Endodermal cell (in vitro differentiated cells): ENCODE results near the gene C21orf91. TPM values are rescaled to one million over a fixed set of nuclear protein-coding genes. Genes with fewer than 3 reads are reported as not detected.

Experiments
- DNase-seq: peaks from one replicate; pipeline ENCODE4 v3.0.0-alpha.2; 2017
- H3K27ac ChIP-seq: 2 replicates; pipeline ENCODE4 v1.5.1; 2013; ENCODE audit warnings: mild to moderate bottlenecking, low read depth, low read length, moderate library complexity
- H3K27me3 ChIP-seq: 2 replicates; pipeline ENCODE4 v1.6.1; 2013; ENCODE audit warnings: mild to moderate bottlenecking, low read length, moderate library complexity; ENCODE audit not compliant: insufficient read depth, control insufficient read depth, poor library complexity, severe bottlenecking
- H3K36me3 ChIP-seq: 2 replicates; pipeline ENCODE4 v1.7.0; 2013; ENCODE audit warnings: mild to moderate bottlenecking, low read length, moderate library complexity; ENCODE audit not compliant: control insufficient read depth, insufficient read depth
- H3K4me1 ChIP-seq: one replicate; pipeline ENCODE4 v1.7.0; 2013; ENCODE audit warnings: low read length; ENCODE audit not compliant: control insufficient read depth, insufficient read depth
- H3K4me3 ChIP-seq: 2 replicates; pipeline ENCODE4 v1.5.1; 2013; ENCODE audit warnings: mild to moderate bottlenecking, low read length, moderate library complexity
- H3K9ac ChIP-seq: 2 replicates; pipeline ENCODE4 v1.6.1; 2013; ENCODE audit warnings: mild to moderate bottlenecking, low read length, moderate library complexity; ENCODE audit not compliant: poor library complexity, severe bottlenecking; ENCODE audit errors: extremely low read depth
- H3K9me3 ChIP-seq: 2 replicates; pipeline ENCODE4 v1.6.1; 2013; ENCODE audit warnings: mild to moderate bottlenecking, low read length, moderate library complexity; ENCODE audit not compliant: control insufficient read depth
- H3K27ac Mint-ChIP-seq: 2 replicates; pipeline ENCODE4 v1.8.0; 2020; ENCODE audit warnings: mixed read lengths
- H3K27me3 Mint-ChIP-seq: 2 replicates; pipeline ENCODE4 v1.8.0; 2021; ENCODE audit warnings: mild to moderate bottlenecking, mixed read lengths; ENCODE audit not compliant: insufficient read depth
- H3K36me3 Mint-ChIP-seq: 2 replicates; pipeline ENCODE4 v1.8.0; 2020; ENCODE audit warnings: low read depth, mixed read lengths
- H3K4me1 Mint-ChIP-seq: 2 replicates; pipeline ENCODE4 v1.8.0; 2020; ENCODE audit warnings: mixed read lengths
- H3K4me3 Mint-ChIP-seq: 2 replicates; pipeline ENCODE4 v1.8.0; 2020; ENCODE audit warnings: mild to moderate bottlenecking, moderate library complexity, mixed read lengths
- H3K9me3 Mint-ChIP-seq: 2 replicates; pipeline ENCODE4 v1.8.0; 2020; ENCODE audit warnings: mild to moderate bottlenecking, mixed read lengths
- CTCF ChIP-seq: fragments of 200-600 bp; sonication (generic); conservative IDR thresholded peaks from 2 replicates; pipeline ENCODE4 v1.5.0; 2021; ENCODE audit warnings: antibody characterized with exemption, mild to moderate bottlenecking
- WGBS, 2 experiments: methylation state at CpG; one replicate each; pipeline versions ENCODE4 v1.1.5 to v1.1.7; 2013; ENCODE audit warnings: missing lambda C conversion rate in 2 of 2, mixed read lengths in 1 of 2; ENCODE audit not compliant: insufficient coverage in 1 of 2, insufficient read length in 1 of 2; 5-methylcytosine and 5-hydroxymethylcytosine counted together
- total RNA-seq, 2 donors: library from RNA; stranded (reverse); fragmentation: NEBNext Ultra II Directional in 1 of 2; extraction: Animal tissue kit (Norgen Biotek cat#: 25700) in 1 of 2; gene quantifications; 2 replicates in 1 of 2; 3 replicates in 1 of 2; pipeline ENCODE4 v1.2.1, GENCODE V29; 2021

C21orf91 gene
- total RNA-seq, 2 donors from 2014 or later = 32.3 to 49.5 TPM

GRCh38 chr21:17784180-17784598 is 35.0 kb downstream of the C21orf91 start:
- H3K36me3 ChIP-seq = peaks cover 51% of the 10 kb centered on the region
- no peak overlapping the region for H3K4me3 ChIP-seq
- Mint-ChIP-seq H3K36me3 (peaks cover 57% of the 10 kb centered on the region), H3K4me1 (peaks cover 3% of the 10 kb centered on the region), H3K27ac (no peak overlapping the region), H3K4me3 (no peak overlapping the region), H3K27me3 (no peaks in the 10 kb centered on the region), H3K9me3 (peaks cover 2% of the 10 kb centered on the region)
- 94% methylated on average over 5 of the region's 5 CpGs for WGBS, 2 experiments
- no peak overlapping the region for H3K27ac ChIP-seq
- H3K9ac ChIP-seq = no peak overlapping the region
- no peaks in the 10 kb centered on the region for H3K27me3 ChIP-seq
- no peaks in the 10 kb centered on the region for H3K4me1 ChIP-seq
- no peak for DNase-seq
- no peak for TF ChIP-seq CTCF
- H3K9me3 ChIP-seq = peaks cover 27% of the 10 kb centered on the region

- 88 to 100% methylated on average over 1 to 2 of the region's 2 CpGs for WGBS, 2 experiments
- Mint-ChIP-seq H3K27me3 (no peaks in the 10 kb centered on the region), H3K27ac (no peak overlapping the region), H3K9me3 (peaks cover 2% of the 10 kb centered on the region), H3K4me1 (peaks cover 3% of the 10 kb centered on the region), H3K4me3 (no peak overlapping the region), H3K36me3 (peaks cover 57% of the 10 kb centered on the region)
- no peak for TF ChIP-seq CTCF
- H3K4me3 ChIP-seq = no peak overlapping the region
- DNase-seq = no peak
- H3K36me3 ChIP-seq = peaks cover 51% of the 10 kb centered on the region
- peaks cover 27% of the 10 kb centered on the region for H3K9me3 ChIP-seq
- no peaks in the 10 kb centered on the region for H3K4me1 ChIP-seq
- H3K27me3 ChIP-seq = no peaks in the 10 kb centered on the region
- no peak overlapping the region for H3K9ac ChIP-seq
- no peak overlapping the region for H3K27ac ChIP-seq
These were observed 35.5 kb downstream of the C21orf91 start for GRCh38 chr21:17783481-17784179.

- 90 to 94% methylated on average over 2 to 3 of the region's 3 CpGs for WGBS, 2 experiments
- Mint-ChIP-seq H3K36me3 (peaks cover 52% of the 10 kb centered on the region), H3K4me1 (peaks cover 3% of the 10 kb centered on the region), H3K9me3 (peaks cover 2% of the 10 kb centered on the region), H3K27ac (no peak overlapping the region), H3K27me3 (no peaks in the 10 kb centered on the region), H3K4me3 (no peak overlapping the region)
- no peak overlapping the region for H3K9ac ChIP-seq
- H3K9me3 ChIP-seq = peaks cover 27% of the 10 kb centered on the region
- no peak overlapping the region for H3K27ac ChIP-seq
- H3K36me3 ChIP-seq = peaks cover 51% of the 10 kb centered on the region
- TF ChIP-seq CTCF = no peak
- no peak for DNase-seq
- H3K4me1 ChIP-seq = no peaks in the 10 kb centered on the region
- no peak overlapping the region for H3K4me3 ChIP-seq
- H3K27me3 ChIP-seq = no peaks in the 10 kb centered on the region
These were observed 36.2 kb downstream of the C21orf91 start for GRCh38 chr21:17783003-17783402.
